ENCODE data around the gene CSPG4. TPM values are rescaled to one million over a fixed set of nuclear protein-coding genes. Genes with fewer than 3 reads are reported as not detected.

The CSPG4 gene
- total and polyA plus RNA-seq, 2 of the 13 experiments (the other 11 are each of a cell fraction or from before 2014, with no cell fraction given): 0.01 to 0.04 TPM

GRCh38 chr15:75672646-75673425 is 39.8 kb downstream of the CSPG4 start (continued):
- TF ChIP-seq, protein P1, sequence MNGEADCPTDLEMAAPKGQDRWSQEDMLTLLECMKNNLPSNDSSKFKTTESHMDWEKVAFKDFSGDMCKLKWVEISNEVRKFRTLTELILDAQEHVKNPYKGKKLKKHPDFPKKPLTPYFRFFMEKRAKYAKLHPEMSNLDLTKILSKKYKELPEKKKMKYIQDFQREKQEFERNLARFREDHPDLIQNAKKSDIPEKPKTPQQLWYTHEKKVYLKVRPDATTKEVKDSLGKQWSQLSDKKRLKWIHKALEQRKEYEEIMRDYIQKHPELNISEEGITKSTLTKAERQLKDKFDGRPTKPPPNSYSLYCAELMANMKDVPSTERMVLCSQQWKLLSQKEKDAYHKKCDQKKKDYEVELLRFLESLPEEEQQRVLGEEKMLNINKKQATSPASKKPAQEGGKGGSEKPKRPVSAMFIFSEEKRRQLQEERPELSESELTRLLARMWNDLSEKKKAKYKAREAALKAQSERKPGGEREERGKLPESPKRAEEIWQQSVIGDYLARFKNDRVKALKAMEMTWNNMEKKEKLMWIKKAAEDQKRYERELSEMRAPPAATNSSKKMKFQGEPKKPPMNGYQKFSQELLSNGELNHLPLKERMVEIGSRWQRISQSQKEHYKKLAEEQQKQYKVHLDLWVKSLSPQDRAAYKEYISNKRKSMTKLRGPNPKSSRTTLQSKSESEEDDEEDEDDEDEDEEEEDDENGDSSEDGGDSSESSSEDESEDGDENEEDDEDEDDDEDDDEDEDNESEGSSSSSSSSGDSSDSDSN (CRISPR knock-in tag; IDR thresholded peaks at IDR 0.05): 0 out of 2 replicates have a peak, but pooled peaks have one; percentile 15
- TF ChIP-seq PLSCR1 (CRISPR knock-in tag; IDR thresholded peaks at IDR 0.05; ENCODE audit: borderline replicate concordance): no peak
- TF ChIP-seq, protein P2, sequence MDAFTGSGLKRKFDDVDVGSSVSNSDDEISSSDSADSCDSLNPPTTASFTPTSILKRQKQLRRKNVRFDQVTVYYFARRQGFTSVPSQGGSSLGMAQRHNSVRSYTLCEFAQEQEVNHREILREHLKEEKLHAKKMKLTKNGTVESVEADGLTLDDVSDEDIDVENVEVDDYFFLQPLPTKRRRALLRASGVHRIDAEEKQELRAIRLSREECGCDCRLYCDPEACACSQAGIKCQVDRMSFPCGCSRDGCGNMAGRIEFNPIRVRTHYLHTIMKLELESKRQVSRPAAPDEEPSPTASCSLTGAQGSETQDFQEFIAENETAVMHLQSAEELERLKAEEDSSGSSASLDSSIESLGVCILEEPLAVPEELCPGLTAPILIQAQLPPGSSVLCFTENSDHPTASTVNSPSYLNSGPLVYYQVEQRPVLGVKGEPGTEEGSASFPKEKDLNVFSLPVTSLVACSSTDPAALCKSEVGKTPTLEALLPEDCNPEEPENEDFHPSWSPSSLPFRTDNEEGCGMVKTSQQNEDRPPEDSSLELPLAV (CRISPR knock-in tag; conservative IDR thresholded peaks at IDR 0.05; ENCODE audit: low read depth): no peak
- no peak for TF ChIP-seq ZNF792 (CRISPR knock-in tag; IDR thresholded peaks at IDR 0.05)
- TF ChIP-seq SNAPC2 (CRISPR knock-in tag; IDR thresholded peaks at IDR 0.05): no peak
- no peak for TF ChIP-seq ZNF12 (CRISPR knock-in tag; IDR thresholded peaks at IDR 0.05)
- no peak for TF ChIP-seq GATA4 (IDR thresholded peaks at IDR 0.05; ENCODE audit: borderline replicate concordance, low read depth)
- 0 out of 2 replicates have a peak, but pooled peaks have one; percentile 4 for TF ChIP-seq ZFX (CRISPR knock-in tag; IDR thresholded peaks at IDR 0.05; ENCODE audit: low read depth)
- TF ChIP-seq ZFP36L2 (CRISPR knock-in tag; IDR thresholded peaks at IDR 0.05): no peak
- TF ChIP-seq HNRNPL (IDR thresholded peaks at IDR 0.05; ENCODE audit: low read depth, low read length): 0 out of 2 replicates have a peak, but pooled peaks have one; percentile 50
- peak; percentile 55; the same call in 1 of the 2 replicates for TF ChIP-seq ZNF646 (CRISPR knock-in tag; IDR thresholded peaks at IDR 0.05)
- TF ChIP-seq ZNF687 (CRISPR knock-in tag; IDR thresholded peaks at IDR 0.05): peak; percentile 44; the same call in 1 of the 2 replicates

Measured in HepG2 (cell line).